Immature natural killer cell (primary cell): ENCODE data around the gene HAP1. TPM values are rescaled to one million over a fixed set of nuclear protein-coding genes. Genes with fewer than 3 reads are reported as not detected.
"Not testable (repeated sequence)": the region's sequence is repeated elsewhere in the genome, so short reads cannot be mapped to it uniquely, and the experiment has no call there.

Source experiments
- DNase-seq, 3 donors: peaks; one replicate each; pipeline ENCODE4 v3.0.0; 2022; ENCODE audit warnings: mixed read lengths in 1 of 3
- H3K27ac Mint-ChIP-seq, 6 donors: one replicate each; pipeline ENCODE4 v1.8.0; 2020; ENCODE audit warnings: mixed read lengths in 6 of 6, mild to moderate bottlenecking in 5 of 6, inconsistent platforms in 4 of 6, moderate library complexity in 3 of 6
- H3K27me3 Mint-ChIP-seq, 3 donors: one replicate each; pipeline ENCODE4 v1.8.0; 2020 to 2021; ENCODE audit warnings: low read depth in 3 of 3, mild to moderate bottlenecking in 3 of 3, mixed read lengths in 3 of 3, moderate library complexity in 3 of 3, inconsistent platforms in 1 of 3
- H3K36me3 Mint-ChIP-seq, 3 donors: one replicate each; pipeline ENCODE4 v1.8.0; 2020; ENCODE audit warnings: mixed read lengths in 3 of 3, inconsistent platforms in 2 of 3, mild to moderate bottlenecking in 2 of 3
- H3K4me1 Mint-ChIP-seq, 2 donors: one replicate each; pipeline ENCODE4 v1.8.0; 2020; ENCODE audit warnings: inconsistent platforms in 2 of 2, mild to moderate bottlenecking in 2 of 2, mixed read lengths in 2 of 2, moderate library complexity in 1 of 2
- H3K4me3 Mint-ChIP-seq, 5 donors: one replicate each; pipeline ENCODE4 v1.8.0; 2020; ENCODE audit warnings: mild to moderate bottlenecking in 5 of 5, mixed read lengths in 5 of 5, inconsistent platforms in 3 of 5, moderate library complexity in 3 of 5
- H3K9me3 Mint-ChIP-seq, 6 donors: one replicate each; pipeline ENCODE4 v1.8.0; 2020; ENCODE audit warnings: mild to moderate bottlenecking in 6 of 6, mixed read lengths in 6 of 6, inconsistent platforms in 4 of 6, moderate library complexity in 3 of 6
- polyA plus RNA-seq, 3 donors: library from polyadenylated mRNA; unstranded; fragments of 300-500 nt; fragmentation: Illumina TruSeq; gene quantifications; one replicate each; pipeline ENCODE4 v1.2.3, GENCODE V29; 2021

HAP1 gene
- polyA plus RNA-seq, 3 donors from 2014 or later, result not detected

GRCh38 chr17:41685753-41686152, 48.7 kb downstream of the HAP1 start:
- Mint-ChIP-seq H3K36me3 (peaks cover 9 to 13% (median 12%) of the 10 kb centered on the region in 3 donors), H3K4me1 (peaks cover 22 to 25% of the 10 kb centered on the region in 2 donors), H3K27me3 (peaks cover 23 to 26% (median 25%) of the 10 kb centered on the region in 3 donors)
- not testable (repeated sequence) for DNase-seq, H3K9me3 Mint-ChIP-seq, H3K4me3 Mint-ChIP-seq, H3K27ac Mint-ChIP-seq

- no peak for DNase-seq
- Mint-ChIP-seq H3K4me1 (peaks cover 16 to 19% of the 10 kb centered on the region in 2 donors), H3K4me3 (no peak overlapping the region), H3K36me3 (no peaks in the 10 kb centered on the region), H3K9me3 (peaks cover 0 to 2% (median 0%) of the 10 kb centered on the region in 6 donors), H3K27ac (no peak overlapping the region), H3K27me3 (peaks cover 6 to 8% (median 8%) of the 10 kb centered on the region in 3 donors)
These were observed 50.4 kb downstream of the HAP1 start for GRCh38 chr17:41684035-41684434.

- no peaks in the 10 kb centered on the region for H3K36me3 Mint-ChIP-seq
- no peak overlapping the region for H3K27ac Mint-ChIP-seq
- peaks cover 1 to 3% (median 3%) of the 10 kb centered on the region in 3 donors for H3K27me3 Mint-ChIP-seq
- H3K9me3 Mint-ChIP-seq, result no peaks in the 10 kb centered on the region
- peaks cover 21 to 23% of the 10 kb centered on the region in 2 donors for H3K4me1 Mint-ChIP-seq
- DNase-seq, result no peak
- no peak overlapping the region for H3K4me3 Mint-ChIP-seq
These were observed 50.9 kb downstream of the HAP1 start for GRCh38 chr17:41683441-41684007.

DNA sequence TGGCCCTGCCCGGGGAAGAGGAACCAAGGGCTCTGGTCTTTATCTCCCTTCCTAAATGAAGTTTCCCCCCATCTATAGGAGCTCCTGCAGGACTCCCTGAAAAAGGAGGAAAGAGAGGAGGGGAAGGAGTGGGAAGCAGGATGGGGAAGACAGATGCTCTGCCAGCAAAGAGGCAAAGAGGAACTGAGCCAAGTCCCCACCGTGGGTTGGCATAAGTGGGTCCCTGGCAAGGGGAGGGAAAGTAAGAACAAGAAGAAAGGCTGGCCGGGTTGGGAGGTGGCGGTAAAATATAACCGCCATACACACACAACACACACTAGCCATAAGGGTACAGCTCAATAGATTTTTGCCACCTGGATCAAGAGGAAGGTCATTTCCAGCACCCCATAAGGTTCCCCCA, 51.8 kb downstream of the HAP1 start:
- DNase-seq, result no peak
- Mint-ChIP-seq H3K36me3 (no peaks in the 10 kb centered on the region), H3K4me1 (peaks cover 19 to 22% of the 10 kb centered on the region in 2 donors), H3K9me3 (no peaks in the 10 kb centered on the region), H3K4me3 (no peak overlapping the region), H3K27me3 (no peaks in the 10 kb centered on the region), H3K27ac (no peak overlapping the region)

DNA sequence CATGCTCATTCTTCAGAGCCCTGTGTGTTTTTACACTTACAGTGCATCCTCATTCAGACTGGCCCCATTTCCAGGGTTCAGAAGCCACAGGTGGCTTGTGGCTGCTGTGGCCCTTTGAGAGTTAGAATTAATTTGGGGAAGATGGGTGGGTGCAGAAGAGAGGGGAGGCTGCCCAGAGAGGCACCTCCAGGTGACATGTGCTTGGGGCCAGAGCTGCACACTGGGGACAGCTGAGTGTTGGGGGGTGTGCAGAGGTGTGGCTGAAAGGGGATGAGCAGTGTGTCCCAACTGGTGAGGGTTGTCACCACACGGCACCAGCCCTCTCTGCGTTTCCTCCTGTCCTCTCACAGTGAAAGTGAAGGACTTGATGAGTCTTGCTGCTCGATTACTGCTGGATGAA, 52.7 kb downstream of the HAP1 start:
- Mint-ChIP-seq H3K4me3 (no peak overlapping the region), H3K36me3 (no peaks in the 10 kb centered on the region), H3K9me3 (no peaks in the 10 kb centered on the region), H3K4me1 (peaks cover 23 to 25% of the 10 kb centered on the region in 2 donors), H3K27ac (no peak overlapping the region), H3K27me3 (no peaks in the 10 kb centered on the region)
- no peak for DNase-seq

- Mint-ChIP-seq H3K27ac (peak overlapping the region in 1 of 6 donors; percentile 55), H3K27me3 (no peaks in the 10 kb centered on the region)
These were observed 53.9 kb downstream of the HAP1 start for GRCh38 chr17:41680426-41681040.

GRCh38 chr17:41679740-41680425, 54.6 kb downstream of the HAP1 start:
- H3K27ac Mint-ChIP-seq, result peak overlapping the region; percentile 92 to 99 (median 96)
- H3K9me3 Mint-ChIP-seq, result no peaks in the 10 kb centered on the region
- peak overlapping the region in 1 of 5 donors; percentile 84 for H3K4me3 Mint-ChIP-seq
- H3K36me3 Mint-ChIP-seq, result no peaks in the 10 kb centered on the region
- H3K27me3 Mint-ChIP-seq, result no peaks in the 10 kb centered on the region
- H3K4me1 Mint-ChIP-seq, result peaks cover 23 to 25% of the 10 kb centered on the region in 2 donors
- no peak for DNase-seq

More at GRCh38 chr17:41680426-41681040, 53.9 kb downstream of the HAP1 start:
- H3K4me1 Mint-ChIP-seq, result peaks cover 23 to 25% of the 10 kb centered on the region in 2 donors
- no peaks in the 10 kb centered on the region for H3K9me3 Mint-ChIP-seq
- no peaks in the 10 kb centered on the region for H3K36me3 Mint-ChIP-seq
- DNase-seq, result no peak
- H3K4me3 Mint-ChIP-seq, result no peak overlapping the region

DNA sequence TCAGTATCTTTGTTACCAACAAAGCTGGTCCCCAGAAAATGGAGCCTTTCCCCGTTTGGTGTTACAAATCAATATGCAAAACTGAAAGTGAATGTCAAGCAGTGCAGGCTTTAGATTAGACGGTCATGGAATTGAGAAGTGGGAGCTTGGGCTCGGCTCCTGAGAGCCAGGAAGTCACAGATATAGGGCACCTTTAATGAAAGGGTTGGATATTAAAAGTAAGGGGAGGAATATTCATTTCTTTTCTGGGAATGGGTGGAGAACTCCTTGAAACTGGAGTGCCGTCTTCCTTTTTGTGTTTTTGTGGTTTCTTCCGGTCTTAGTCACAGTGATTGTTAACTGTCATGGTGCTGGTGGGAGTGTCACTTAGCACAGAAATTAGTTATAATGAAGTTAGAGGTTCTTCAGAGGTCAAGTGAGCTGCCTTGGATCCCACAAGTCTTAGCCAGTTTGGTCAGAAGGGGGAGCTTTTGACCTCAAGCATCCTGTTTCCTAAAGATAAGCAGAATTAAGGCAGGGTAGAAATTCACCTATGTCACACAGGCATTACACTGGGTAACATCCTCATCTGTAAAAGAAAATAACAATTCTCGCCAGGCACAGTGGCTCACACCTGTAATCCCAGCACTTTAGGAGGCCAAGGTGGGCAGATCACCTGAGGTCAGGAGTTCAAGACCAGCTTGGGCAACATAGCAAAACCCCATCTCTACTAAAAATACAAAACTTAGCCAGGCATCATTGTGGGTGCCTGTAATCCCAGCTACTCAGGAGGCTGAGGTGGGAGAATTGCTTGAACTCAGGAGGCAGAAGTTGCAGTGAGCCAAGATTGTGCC, 55.3 kb downstream of the HAP1 start:
- H3K9me3 Mint-ChIP-seq, result no peaks in the 10 kb centered on the region
- H3K27me3 Mint-ChIP-seq, result no peaks in the 10 kb centered on the region

GRCh38 chr17:41678411-41678906, 56.0 kb downstream of the HAP1 start:
- H3K36me3 Mint-ChIP-seq, result no peaks in the 10 kb centered on the region
- peaks cover 23 to 25% of the 10 kb centered on the region in 2 donors for H3K4me1 Mint-ChIP-seq
- peak overlapping the region; percentile 76 to 93 (median 87) for H3K4me3 Mint-ChIP-seq
- no peak for DNase-seq
- H3K27me3 Mint-ChIP-seq, result no peaks in the 10 kb centered on the region
- no peaks in the 10 kb centered on the region for H3K9me3 Mint-ChIP-seq
- peak overlapping the region; percentile 92 to 99 (median 96) for H3K27ac Mint-ChIP-seq

More for the DNA sequence above, 55.3 kb downstream of the HAP1 start:
- H3K4me3 Mint-ChIP-seq, result peak overlapping the region; percentile 76 to 93 (median 87)
- H3K4me1 Mint-ChIP-seq, result peaks cover 23 to 25% of the 10 kb centered on the region in 2 donors
- H3K27ac Mint-ChIP-seq, result peak overlapping the region; percentile 92 to 99 (median 96)
- no peaks in the 10 kb centered on the region for H3K36me3 Mint-ChIP-seq
- peak; percentile 63 to 72 (median 66) for DNase-seq

- no peak for DNase-seq
- Mint-ChIP-seq H3K36me3 (no peaks in the 10 kb centered on the region), H3K4me3 (no peak overlapping the region), H3K27ac (no peak overlapping the region), H3K9me3 (no peaks in the 10 kb centered on the region), H3K4me1 (peaks cover 21 to 25% of the 10 kb centered on the region in 2 donors), H3K27me3 (no peaks in the 10 kb centered on the region)
These were observed 58.4 kb downstream of the HAP1 start for GRCh38 chr17:41676058-41676419.

- not testable (repeated sequence) for H3K9me3 Mint-ChIP-seq, H3K27ac Mint-ChIP-seq
- peaks cover 21 to 25% of the 10 kb centered on the region in 2 donors for H3K4me1 Mint-ChIP-seq
These were observed 59.0 kb downstream of the HAP1 start for GRCh38 chr17:41675157-41676057.

More at GRCh38 chr17:41675157-41676057, 59.0 kb downstream of the HAP1 start:
- not testable (repeated sequence) for DNase-seq, H3K36me3 Mint-ChIP-seq, H3K4me3 Mint-ChIP-seq, H3K27me3 Mint-ChIP-seq
